Gastroesophageal sphincter (tissue), 4 donors: ENCODE results near the gene WNT3A. TPM values are rescaled to one million over a fixed set of nuclear protein-coding genes. Genes with fewer than 3 reads are reported as not detected.

Experiments
- ATAC-seq: fragments of 150-250 bp; one replicate; pipeline ENCODE4 v1.9.1; 2016; ENCODE audit warnings: mild to moderate bottlenecking, moderate library complexity
- H3K27ac ChIP-seq, 4 donors: fragments of 200-600 bp; sonication (generic) in 3 of 4; 1 replicate in 3 of 4; 2 replicates in 1 of 4; pipeline ENCODE4 v1.5.1; 2016 to 2019
- H3K27me3 ChIP-seq: fragments of 200-600 bp; sonication (generic); one replicate; pipeline ENCODE4 v1.5.1; 2019
- H3K36me3 ChIP-seq, 2 donors: fragments of 200-600 bp; sonication (generic); one replicate each; pipeline ENCODE4 v1.5.1; 2019; ENCODE audit warnings: control low read depth in 1 of 2
- H3K4me1 ChIP-seq, 3 donors: fragments of 200-600 bp; sonication (generic); 1 replicate in 2 of 3; 2 replicates in 1 of 3; pipeline ENCODE4 v1.5.1; 2016 to 2019; ENCODE audit warnings: control low read depth in 2 of 3
- H3K4me3 ChIP-seq, 2 donors: fragments of 200-600 bp; sonication (generic); one replicate each; pipeline ENCODE4 v1.5.1; 2019; ENCODE audit warnings: mild to moderate bottlenecking in 1 of 2, moderate library complexity in 1 of 2
- H3K9me3 ChIP-seq, 3 donors: fragments of 200-600 bp; sonication (generic); one replicate each; pipeline ENCODE4 v1.5.1; 2017 to 2019; ENCODE audit warnings: control low read depth in 2 of 3
- CTCF ChIP-seq, 4 experiments: fragments of 200-600 bp in 2 of 4; fragments of 450-650 bp in 2 of 4; sonication (generic) in 1 of 4; IDR thresholded peaks; one replicate each; pipeline ENCODE4 v1.5.1; 2017 to 2019; ENCODE audit warnings: antibody characterized with exemption in 4 of 4, mild to moderate bottlenecking in 2 of 4, moderate library complexity in 2 of 4
- EP300 ChIP-seq: sonication (generic); formaldehyde crosslinking; IDR thresholded peaks from one replicate; pipeline ENCODE4 v1.6.1; 2017; ENCODE audit warnings: antibody characterized with exemption, mild to moderate bottlenecking
- POLR2A ChIP-seq, 2 donors: fragments of 450-650 bp; IDR thresholded peaks; one replicate each; pipeline ENCODE4 v1.6.1; 2017; ENCODE audit warnings: antibody characterized with exemption in 2 of 2, mild to moderate bottlenecking in 2 of 2, moderate library complexity in 1 of 2
- POLR2AphosphoS5 ChIP-seq: sonication (generic); formaldehyde crosslinking; IDR thresholded peaks from one replicate; pipeline ENCODE4 v1.6.1; 2017; ENCODE audit warnings: antibody characterized with exemption
- WGBS, 2 donors: methylation state at CpG; one replicate each; pipeline ENCODE4 v1.1.5; 2018; ENCODE audit warnings: low coverage in 1 of 2; 5-methylcytosine and 5-hydroxymethylcytosine counted together
- total RNA-seq, 4 donors: library from RNA; depleted of rRNA; stranded (reverse); fragments of >200 nt; gene quantifications; one replicate each; pipeline ENCODE4 v1.1.0, GENCODE V29; 2016

WNT3A gene
- total RNA-seq, 4 donors from 2014 or later = not detected

DNA sequence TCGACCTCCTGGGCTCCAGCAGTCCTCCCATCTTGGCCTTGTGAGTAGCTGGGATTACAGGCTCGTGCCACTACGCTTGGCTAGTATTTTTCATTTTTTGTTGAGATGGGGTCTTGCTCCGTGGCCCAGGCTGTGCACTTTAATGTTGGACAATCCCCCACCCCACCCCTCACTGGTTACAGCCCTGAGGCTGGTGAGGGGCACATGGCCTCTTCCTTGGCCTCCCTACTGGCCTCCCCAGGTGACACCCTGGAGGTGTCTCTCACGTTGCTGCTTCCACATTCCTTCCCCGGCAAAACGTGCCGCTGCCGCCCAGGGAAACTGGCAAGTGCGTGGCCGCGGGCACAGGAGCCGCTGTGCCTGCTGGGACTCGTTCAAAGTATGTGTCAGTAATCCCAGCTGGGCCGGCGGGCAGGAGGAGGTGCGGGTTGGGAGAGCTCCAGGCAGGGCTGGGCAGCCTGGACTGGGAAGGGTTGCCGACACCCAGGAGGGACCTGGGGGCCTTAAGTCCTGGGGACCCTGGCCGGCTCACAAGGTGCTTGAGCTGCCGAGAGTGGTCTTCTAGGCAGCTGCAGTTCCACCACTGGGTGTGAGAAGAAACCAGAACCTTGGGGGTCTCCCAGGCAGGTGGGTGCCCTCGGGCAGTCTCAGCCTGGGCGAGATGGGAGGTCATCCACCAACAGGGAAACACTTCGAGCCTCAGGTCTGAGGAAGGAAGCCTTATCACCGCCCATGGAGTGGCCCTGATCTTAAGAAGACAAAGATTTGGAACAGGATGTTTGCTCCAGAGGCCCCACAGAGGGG lies 6.5 kb downstream of the WNT3A start:
- TF ChIP-seq EP300 = no peak
- no peak for TF ChIP-seq CTCF (IDR thresholded peaks at IDR 0.05)
- TF ChIP-seq POLR2AphosphoS5 = no peak
- no peak for TF ChIP-seq POLR2A (IDR thresholded peaks at IDR 0.05)
- 79% methylated on average over 4 of the region's 24 CpGs; no CpG with 5 or more reads in 1 of the 2 donors for WGBS, 2 donors

DNA sequence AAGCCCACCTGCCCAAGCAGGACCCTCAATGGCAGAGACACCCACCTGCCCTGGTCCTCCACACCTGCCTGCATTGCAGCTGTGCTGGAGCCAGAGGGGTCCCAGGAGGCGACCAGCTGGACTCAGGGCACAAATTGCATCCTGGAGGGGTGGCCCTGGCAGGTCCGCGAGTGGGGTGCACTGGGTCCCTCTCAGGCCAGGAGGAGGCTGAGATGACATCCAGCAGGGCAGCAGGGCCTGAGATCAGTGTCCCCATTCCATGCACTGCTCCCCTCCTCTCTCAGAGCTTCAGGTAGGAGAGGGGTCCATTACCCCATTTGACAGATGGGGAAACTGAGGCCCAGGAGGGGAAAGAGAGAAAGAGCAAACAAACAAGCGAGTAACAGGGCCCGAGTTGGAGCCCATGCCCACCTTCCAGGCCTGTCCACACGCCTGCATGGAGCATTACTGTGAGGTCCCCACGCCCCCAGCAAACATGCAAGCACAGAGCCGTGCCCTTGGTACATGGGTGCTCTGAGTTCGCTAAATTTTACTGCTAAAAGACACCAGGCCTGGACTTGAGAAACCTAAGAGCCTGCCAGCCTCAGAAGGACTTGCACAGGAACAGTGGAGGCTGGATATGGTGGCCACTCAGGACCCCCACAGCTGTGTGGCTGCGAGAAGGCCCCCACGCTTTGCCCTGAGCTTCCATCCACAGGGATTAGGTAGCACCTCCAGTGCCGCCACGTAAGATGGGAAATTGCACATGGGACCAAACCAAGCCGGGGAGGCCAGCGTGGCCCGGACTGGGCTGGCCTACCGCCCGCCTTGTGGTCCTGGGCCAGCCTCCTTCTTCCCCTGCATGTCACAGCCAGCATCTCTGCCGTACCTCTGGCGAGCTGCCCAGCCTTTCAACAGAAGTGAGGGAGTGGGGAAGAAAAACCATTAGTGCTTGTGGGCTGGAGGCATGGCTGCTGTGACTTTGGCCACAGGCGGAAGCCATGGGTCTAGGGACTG lies 7.4 kb downstream of the WNT3A start:
- Histone ChIP-seq H3K9me3 (no peaks in the 10 kb centered on the region), H3K27me3 (peaks cover 54% of the 10 kb centered on the region), H3K4me1 (no peaks in the 10 kb centered on the region), H3K36me3 (no peaks in the 10 kb centered on the region), H3K4me3 (no peak overlapping the region), H3K27ac (no peak overlapping the region)
- no peak for ATAC-seq
- TF ChIP-seq POLR2A (IDR thresholded peaks at IDR 0.05) (no peak), POLR2AphosphoS5 (no peak), EP300 (no peak), CTCF (IDR thresholded peaks at IDR 0.05) (no peak)
- WGBS, 2 donors = 60 to 100% methylated on average over 1 to 2 of the region's 21 CpGs

More for the DNA sequence above, 6.5 kb downstream of the WNT3A start:
- H3K27me3 ChIP-seq = peaks cover 63% of the 10 kb centered on the region
- H3K27ac ChIP-seq = no peak overlapping the region
- H3K4me1 ChIP-seq = no peaks in the 10 kb centered on the region
- no peak for ATAC-seq
- H3K4me3 ChIP-seq = no peak overlapping the region
- H3K36me3 ChIP-seq = no peaks in the 10 kb centered on the region
- no peaks in the 10 kb centered on the region for H3K9me3 ChIP-seq

- Histone ChIP-seq H3K9me3 (no peaks in the 10 kb centered on the region), H3K36me3 (no peaks in the 10 kb centered on the region), H3K4me3 (no peak overlapping the region), H3K4me1 (no peaks in the 10 kb centered on the region), H3K27me3 (peaks cover 50% of the 10 kb centered on the region), H3K27ac (no peak overlapping the region)
- no peak for TF ChIP-seq POLR2AphosphoS5
- TF ChIP-seq CTCF (IDR thresholded peaks at IDR 0.05) = no peak
- no peak for TF ChIP-seq POLR2A (IDR thresholded peaks at IDR 0.05)
- no peak for TF ChIP-seq EP300
- ATAC-seq = no peak
- WGBS, 2 donors = no CpG with 5 or more reads among the region's 21 CpGs
Observed at GRCh38 chr1:228015276-228016180, 8.7 kb downstream of the WNT3A start.

DNA sequence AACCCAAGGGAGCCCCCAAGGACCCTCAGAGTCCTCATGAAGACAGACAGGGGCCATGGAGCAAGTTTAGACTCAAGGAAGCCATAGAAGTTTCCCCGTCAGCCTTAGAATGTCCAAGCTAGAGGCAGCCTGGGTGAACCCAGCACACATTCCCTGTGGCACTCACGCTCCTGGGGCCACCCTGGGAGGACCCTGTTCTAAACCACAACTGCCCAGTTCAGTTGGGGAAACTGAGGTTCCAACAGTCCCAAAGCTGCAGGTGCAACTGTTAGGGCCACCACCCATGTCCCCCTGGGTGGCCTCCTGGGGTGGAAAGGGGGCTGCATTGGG lies 9.3 kb downstream of the WNT3A start:
- Histone ChIP-seq H3K36me3 (no peaks in the 10 kb centered on the region), H3K4me1 (no peaks in the 10 kb centered on the region), H3K4me3 (no peak overlapping the region), H3K27ac (no peak overlapping the region), H3K27me3 (peaks cover 45% of the 10 kb centered on the region), H3K9me3 (no peaks in the 10 kb centered on the region)
- no peak for ATAC-seq
- WGBS, 2 donors = no CpG with 5 or more reads among the region's 2 CpGs
- no peak for TF ChIP-seq POLR2AphosphoS5
